Measurements from ENCODE around the gene PRR33.

GRCh38 chr11:1878137-1879031 is 13.3 kb downstream of the PRR33 start:
- no peak for TF ChIP-seq CTCF (IDR thresholded peaks at IDR 0.05)
- TF ChIP-seq SREBF2 (IDR thresholded peaks at IDR 0.05) = no peak
- no peak for TF ChIP-seq TP53 (CRISPR knock-in tag; IDR thresholded peaks at IDR 0.05)
- TF ChIP-seq EP300 (IDR thresholded peaks at IDR 0.05) = no peak
- TF ChIP-seq RARB (CRISPR knock-in tag; IDR thresholded peaks at IDR 0.05) = no peak
- no peak for TF ChIP-seq RFX5 (IDR thresholded peaks at IDR 0.05)
- no peak for TF ChIP-seq POLR2AphosphoS2 (conservative IDR thresholded peaks at IDR 0.05; ENCODE audit: low read length)
- no peak for TF ChIP-seq TFCP2L1 (CRISPR knock-in tag; IDR thresholded peaks at IDR 0.05)

Measured in A549 (cell line).